Activated T-helper 1 cell treated with Interleukin-2 at 50 U/mL for 16 hours (primary cell): Measurements from ENCODE around the gene FHL2.

ENCODE experiments used
- DNase-seq: peaks from one replicate; pipeline ENCODE4 v3.0.0-alpha.2; 2020; ENCODE audit warnings: low read depth

Gene FHL2

DNA sequence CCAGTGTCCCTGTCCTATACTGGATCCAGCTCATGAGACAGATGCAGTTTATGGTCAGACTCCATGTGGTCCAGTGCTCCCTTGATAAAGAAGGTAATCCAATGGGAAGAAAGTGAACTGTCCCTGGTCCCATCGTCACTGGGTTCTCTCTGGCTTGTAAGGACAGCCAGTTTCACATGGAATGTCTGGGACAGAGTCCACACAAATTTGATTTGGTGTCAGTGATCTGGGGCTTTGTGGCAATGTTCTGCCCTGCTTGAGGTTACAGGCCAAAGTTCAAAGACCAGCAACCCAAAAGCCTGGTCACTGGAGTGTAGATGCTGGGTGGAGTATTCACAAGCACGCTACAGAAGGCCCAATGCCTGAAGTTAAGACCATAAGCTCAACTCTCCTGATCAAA, 22.2 kb upstream of the FHL2 start:
- no peak for DNase-seq

DNA sequence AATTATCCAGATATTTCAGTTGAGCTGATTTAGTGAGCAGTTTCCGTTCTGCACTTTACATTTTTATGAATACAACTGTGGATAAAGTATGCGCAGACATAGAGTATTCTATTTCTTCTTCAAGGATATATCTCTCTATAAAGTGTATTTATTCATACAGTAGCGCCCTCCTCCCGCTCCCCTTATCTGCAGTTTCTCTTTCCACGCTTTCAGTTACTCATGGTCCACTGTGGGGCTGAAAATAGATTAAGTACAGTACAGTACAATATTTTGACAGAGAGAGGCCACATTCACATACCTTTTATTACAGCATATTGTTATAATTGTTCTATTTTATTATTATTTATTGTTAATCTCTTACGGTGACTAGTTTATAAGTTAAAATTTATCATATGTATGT, 19.7 kb upstream of the FHL2 start:
- DNase-seq: no peak

GRCh38 chr2:105417857-105418436, 19.1 kb upstream of the FHL2 start:
- DNase-seq: no peak

DNA sequence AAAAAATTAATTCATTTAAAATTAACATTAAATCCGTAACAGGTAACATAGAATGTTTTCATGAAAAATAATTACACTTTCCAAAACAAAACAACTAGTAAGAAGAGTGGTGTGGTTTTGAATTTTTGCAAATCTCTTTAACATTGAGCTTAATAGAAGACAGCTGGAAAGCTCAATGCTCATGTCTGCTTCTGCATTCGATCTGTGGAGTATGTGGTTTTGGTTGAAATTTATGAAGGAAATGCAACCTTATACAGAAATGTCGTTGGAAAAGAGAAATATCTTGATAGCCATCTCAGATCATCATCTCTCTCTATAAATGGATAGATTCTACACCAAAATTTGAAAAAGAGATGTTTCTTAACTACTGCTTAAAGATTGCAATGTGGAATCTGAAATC, 17.3 kb upstream of the FHL2 start:
- DNase-seq: no peak

GRCh38 chr2:105415007-105415406, 16.2 kb upstream of the FHL2 start:
- DNase-seq: no peak

DNA sequence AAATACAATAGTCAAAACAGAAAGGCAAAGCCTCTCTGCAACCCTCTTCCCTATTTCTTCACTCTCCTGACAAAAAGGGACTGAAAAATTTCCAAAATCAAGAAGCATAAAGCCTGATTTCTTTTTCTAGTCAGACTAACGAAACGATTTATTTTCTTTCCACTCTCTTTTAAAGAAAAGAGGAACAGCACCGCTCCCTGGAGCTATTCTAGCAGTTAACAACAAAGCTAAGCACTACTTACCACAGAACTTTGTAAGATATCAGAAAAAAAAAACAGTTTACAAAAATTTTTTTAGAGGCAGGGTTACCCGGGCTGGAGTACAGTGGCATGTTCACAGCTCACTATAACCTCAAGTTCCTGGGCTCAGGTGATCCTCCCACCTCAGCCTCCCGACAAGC, 14.4 kb upstream of the FHL2 start:
- DNase-seq: no peak

DNA sequence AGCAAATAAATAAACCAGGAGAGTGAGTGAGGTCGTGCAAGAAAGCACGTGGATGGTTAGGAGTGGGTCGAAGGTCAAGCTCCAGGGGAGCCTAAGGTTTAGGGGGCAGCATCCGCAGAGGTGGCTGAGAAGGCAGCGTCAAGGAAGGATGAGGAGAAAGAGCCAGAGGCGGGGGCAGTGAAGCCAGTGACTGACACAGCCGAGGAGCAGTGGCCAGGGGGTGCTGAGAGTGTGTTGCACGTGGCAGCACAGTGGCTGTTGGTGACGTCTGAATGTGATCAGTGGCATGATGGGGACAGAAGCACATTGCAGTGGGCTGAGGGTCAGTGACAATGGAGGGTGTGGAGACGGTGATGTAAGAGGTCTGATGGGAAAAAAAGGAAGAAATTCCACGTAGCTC, 13.7 kb upstream of the FHL2 start:
- no peak for DNase-seq

DNA sequence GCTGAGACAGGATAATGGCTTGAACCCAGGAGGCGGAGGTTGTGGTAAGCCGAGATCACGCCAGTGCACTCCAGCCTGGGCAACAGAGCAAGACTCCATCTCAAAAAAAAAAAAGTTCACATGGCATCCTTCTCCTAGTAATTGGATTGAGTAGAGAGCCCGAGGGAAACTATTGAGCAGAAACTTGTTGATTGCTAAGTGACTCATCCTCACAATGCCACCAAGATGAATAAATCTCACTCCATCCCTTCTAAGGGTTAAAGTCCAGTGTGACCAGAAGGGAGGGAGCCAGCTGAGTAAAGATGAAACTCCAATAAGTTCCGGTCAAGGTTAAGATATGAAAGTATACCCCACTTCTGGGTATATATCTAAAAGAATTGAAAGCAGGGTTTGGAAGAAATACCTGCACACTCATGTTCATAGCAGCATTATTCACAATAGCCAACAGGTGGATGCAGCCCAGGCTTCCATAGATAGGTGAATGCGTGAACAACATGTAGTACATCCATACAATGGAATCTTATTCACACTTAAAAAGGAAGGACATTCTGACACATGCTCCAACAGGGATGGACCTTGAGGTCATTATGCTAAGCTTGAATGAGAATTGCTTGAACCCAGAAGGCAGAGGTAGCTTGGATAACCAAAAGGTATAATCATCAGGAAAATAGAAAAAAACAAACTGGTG, 13.0 kb upstream of the FHL2 start:
- no peak for DNase-seq

DNA sequence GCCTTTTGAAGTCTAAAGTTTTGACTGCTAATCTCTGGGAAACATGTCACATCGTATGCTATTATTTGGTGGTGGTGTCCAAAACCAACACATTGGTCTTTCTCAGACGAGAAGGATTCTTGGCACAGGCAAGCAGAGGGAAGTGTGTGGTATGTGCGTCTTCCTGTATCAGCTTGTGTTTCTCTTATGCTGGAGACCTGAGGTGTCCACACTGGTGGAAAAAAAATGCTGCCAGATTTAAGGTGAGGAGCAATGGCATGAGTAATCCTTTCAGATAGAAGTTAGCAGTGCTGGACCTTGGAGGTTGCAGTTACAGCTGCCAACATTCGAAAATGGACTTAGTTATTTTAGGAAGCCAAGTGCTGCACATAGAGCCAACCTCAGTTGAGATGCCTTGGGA, 11.7 kb upstream of the FHL2 start:
- no peak for DNase-seq

DNA sequence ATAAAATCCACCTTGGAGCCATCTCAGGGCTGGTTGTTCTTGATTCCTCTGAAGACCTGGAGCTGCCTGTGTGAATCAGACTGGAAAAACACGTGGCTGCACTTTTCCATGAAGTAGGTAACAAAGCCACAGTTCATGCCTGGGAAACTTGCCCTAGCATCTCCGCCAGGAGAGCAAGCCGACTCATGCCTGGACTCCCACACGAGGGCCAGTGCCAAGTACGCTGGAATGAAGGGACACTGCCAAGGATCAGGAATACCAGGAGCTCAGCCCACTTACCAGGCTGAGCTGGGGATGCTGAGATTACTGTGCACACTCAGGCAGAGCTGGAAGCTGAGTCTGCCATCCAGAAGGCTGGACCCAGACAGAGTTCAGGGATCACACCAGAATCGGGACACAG, 10.9 kb upstream of the FHL2 start:
- DNase-seq: no peak

DNA sequence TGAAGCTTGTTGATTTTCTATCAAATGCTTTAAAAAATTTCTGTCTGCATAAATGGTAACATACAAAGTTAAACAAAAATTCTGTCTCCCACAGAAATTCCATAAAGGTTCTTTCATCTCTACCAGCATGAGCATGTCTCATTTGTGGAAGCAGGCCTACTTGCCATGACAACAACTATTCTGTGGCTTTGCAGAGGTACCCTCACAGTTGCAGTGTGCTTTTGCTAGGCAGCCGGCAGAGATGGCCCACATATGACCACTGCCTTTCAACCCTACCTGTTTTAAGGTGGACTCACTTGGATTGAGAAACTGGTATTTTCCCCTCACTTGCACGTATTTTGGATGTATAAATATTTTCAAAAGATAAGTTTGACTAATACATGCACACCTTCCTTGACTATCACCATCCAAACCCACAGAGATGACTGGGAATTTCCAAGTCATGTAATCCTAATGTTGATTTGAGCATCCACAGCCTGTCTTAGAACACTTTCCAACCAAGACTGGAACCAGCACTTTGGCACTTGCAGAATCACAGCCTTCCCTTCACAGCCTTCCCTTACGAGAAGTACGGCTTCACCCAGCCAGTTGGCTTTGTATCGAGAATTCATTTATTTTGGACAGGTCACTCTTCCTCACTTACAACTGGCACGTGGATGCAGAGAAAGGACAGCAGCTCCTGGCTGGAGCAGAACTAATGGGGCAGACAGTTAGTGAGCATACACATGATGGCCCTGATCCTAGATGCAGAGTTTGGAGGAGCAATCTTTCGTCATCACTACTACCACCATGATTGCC, 9.3 kb upstream of the FHL2 start:
- DNase-seq: no peak

DNA sequence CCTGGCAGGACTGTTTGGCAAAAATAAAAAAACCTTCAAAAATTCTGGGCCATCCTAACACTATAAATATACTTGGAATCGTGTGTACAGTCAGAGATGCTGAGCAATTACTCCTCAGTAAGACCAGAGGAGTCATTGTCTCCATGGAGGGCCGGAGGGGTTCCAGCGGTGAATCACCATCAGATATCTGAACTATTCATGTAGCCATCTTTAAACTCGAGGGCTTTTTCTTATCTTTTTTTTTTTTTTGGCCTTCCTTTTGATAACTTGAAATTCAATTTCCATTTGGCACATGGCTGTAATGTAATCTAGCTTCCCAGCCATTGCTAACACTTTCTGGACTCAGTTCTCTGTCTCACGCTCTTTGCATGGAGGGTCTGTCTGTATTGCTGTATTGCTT, 7.4 kb upstream of the FHL2 start:
- DNase-seq: no peak

DNA sequence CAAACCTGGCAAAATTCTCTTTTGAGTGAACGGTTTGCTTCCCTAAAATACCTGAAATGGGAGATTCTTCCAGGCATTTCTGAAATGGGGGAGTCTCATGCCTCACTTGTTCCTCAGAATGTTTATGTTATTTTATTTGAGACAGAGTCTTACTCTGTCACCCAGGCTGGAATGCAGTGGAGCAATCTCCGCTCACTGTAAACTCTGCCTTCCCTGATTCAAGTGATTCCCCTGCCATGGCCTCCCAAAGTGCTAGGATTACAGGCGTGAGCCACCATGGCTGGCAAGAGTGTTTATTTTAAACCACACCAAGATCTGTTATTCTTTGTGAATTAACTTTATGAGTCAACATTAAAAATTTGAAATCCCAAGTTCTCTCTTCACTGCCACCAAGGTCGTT, 6.4 kb upstream of the FHL2 start:
- DNase-seq: no peak

GRCh38 chr2:105404736-105405135, 5.9 kb upstream of the FHL2 start:
- DNase-seq: no peak

DNA sequence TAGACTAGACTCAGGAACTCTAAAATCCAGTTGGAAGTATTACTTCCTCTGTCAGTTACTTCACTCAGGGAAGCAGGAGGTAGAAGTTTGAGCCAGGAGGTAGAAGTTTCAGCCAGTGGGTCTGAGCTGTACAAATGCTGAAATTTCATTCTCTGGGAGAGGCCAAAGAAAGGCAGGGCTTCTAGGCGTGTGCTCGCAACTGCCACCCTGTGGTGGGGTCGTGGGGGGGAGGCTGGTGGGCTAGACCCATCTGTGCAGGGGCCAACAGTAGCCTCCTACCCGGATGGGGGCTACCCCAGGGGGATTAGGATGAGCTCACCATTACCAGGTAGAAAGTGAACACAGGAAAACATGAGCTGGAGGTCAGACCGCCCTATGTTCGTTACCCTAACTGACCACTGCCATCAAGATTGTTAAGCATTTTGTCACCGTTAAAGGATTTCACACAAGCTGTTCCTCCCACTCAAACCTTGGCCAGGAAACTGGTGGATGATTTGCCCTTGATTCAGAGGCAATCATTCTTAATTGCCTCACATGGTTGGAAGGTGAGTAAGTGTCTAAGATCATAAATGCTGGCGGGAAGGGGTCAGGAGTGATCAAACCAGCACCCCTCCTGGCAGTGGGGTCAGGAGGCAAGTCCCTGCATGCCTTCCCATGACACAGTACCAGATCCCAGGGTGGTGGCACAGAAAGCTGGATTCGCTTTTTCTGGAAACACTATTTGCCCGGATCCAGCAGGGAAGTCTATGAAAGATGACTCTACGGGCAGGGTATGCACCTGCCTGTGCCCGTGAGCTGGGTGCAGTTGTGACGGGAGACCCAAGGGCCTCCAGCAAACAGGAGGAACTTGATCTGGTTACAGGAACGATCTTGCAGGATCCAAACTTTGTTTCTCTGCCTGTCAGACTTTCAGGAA, 5.2 kb upstream of the FHL2 start:
- no peak for DNase-seq

DNA sequence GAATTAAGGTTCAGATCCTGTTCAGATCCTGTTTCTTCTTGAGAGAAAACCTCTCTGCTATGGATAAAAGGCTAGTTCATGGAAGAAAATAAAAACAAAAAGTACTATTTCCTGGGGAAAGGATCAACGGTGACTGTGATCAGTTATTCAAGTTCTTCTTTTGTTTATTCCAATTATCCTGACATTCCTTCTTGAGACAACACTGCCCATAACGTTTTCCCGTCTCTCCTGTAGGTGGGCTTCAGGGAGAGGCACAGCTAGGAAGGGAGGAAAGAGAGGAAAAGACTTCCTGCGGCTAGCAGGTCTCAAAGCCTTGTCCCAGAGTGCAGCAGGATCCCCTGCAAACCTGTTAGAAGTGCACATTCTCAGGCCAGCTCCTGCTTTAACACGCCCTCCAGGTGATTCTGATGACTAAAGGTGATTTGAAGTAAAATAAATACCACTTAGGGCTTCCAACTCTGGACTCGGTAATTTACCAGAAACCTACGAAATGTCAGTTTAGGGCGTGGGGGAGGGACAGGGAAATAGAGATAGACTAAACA, 4.5 kb upstream of the FHL2 start:
- DNase-seq: no peak

DNA sequence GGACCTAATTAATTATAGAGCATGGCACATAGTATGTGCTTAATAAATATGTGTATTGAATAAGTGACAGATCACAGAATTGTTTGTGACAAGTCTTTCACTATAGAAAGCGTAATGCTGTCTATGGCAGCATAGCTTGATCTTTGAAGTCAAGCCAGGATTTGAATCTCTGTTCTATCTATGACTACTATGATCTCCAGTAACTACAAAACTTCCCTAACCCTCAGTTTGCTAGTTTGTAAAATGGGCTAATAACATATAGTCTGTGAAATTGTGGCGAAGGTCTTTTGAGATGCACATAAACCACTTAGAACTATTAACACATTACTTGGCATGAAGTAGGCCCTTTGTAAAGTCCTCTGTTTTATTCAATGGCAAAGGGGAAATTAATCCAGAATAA, 4.0 kb upstream of the FHL2 start:
- no peak for DNase-seq

- no peak for DNase-seq
These were observed 3.0 kb upstream of the FHL2 start for GRCh38 chr2:105401867-105402266.

DNA sequence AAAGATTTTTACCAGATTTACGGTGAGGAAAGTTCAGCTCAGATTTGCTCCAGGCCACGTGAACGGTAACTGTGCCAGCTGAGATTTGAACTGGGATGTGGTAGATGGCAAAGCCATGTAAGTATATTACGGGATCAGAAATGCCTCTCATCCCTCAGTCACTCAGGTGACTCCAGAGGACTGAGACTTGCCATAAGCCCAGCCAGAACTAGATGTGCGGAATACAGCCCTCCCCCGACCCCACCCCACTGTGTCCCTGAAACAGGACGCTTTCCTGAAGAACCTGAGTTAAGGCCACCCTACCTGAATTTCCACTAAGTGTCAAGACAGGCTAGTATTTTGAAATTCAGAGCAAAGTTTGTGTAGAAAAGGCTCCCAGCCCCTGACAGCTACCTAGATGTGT, 1.3 kb upstream of the FHL2 start:
- no peak for DNase-seq

- no peak for DNase-seq
These were observed 483 bp upstream of the FHL2 start for GRCh38 chr2:105399207-105399861.

DNA sequence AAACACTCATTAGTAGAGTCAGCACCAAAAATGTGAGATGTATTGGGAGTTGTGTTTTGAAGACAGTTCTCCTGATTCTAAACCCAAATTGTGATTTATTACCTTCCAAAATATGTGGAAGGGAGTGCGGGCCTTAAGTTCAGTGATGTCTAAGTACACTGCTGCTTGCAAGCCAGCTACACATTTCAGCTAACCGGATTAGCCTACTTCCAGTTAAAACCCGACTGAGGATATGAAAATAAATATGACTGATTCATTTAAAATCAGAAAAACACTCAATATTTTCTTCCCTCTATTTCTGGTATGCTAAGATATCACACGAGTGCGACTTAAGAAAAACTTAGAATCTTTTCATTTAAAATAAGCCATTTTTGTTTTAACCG, 907 bp downstream of the FHL2 start:
- DNase-seq: no peak
